Activated CD4-positive, alpha-beta T cell treated with anti-CD3 and anti-CD28 coated beads for 36 hours (primary cell): Measurements from ENCODE around the gene NCOA4. TPM values are rescaled to one million over a fixed set of nuclear protein-coding genes. Genes with fewer than 3 reads are reported as not detected.
A peak's percentile ranks its signal among the peaks of the same experiment; 100 is the strongest.
"Not testable (repeated sequence)": the region's sequence is repeated elsewhere in the genome, so short reads cannot be mapped to it uniquely, and the experiment has no call there.

Source experiments
- ATAC-seq: fragments of 200-7000 bp; cut with Tn5 transposase; one replicate; pipeline ENCODE4 v1.10.0; 2021; ENCODE audit warnings: mild to moderate bottlenecking, moderate library complexity
- CTCF ChIA-PET: fragments of 350-600 bp; sonication (Branson Sonifier 250); formaldehyde crosslinking; loops from one replicate; lab custom pipeline; 2021; ENCODE audit warnings: antibody characterized with exemption; lab: Charles Lee
- POLR2A ChIA-PET: fragments of 350-600 bp; sonication (Branson Sonifier 250); formaldehyde crosslinking; loops from one replicate; lab custom pipeline; 2021; ENCODE audit warnings: antibody characterized with exemption, inconsistent platforms; lab: Charles Lee
- DNase-seq: peaks from one replicate; pipeline ENCODE4 v3.0.0-alpha.2; 2020
- H3K27ac Mint-ChIP-seq: one replicate; pipeline ENCODE4 v1.8.0; 2021; ENCODE audit warnings: mixed read lengths
- H3K27me3 Mint-ChIP-seq: one replicate; pipeline ENCODE4 v1.8.0; 2021; ENCODE audit warnings: mixed read lengths
- H3K36me3 Mint-ChIP-seq: one replicate; pipeline ENCODE4 v1.8.0; 2021; ENCODE audit warnings: low read depth, mixed read lengths
- H3K4me1 Mint-ChIP-seq: one replicate; pipeline ENCODE4 v1.8.0; 2021; ENCODE audit warnings: mixed read lengths
- H3K4me3 Mint-ChIP-seq: one replicate; pipeline ENCODE4 v1.8.0; 2021; ENCODE audit warnings: mild to moderate bottlenecking, moderate library complexity, mixed read lengths
- H3K9me3 Mint-ChIP-seq: one replicate; pipeline ENCODE4 v1.8.0; 2021; ENCODE audit warnings: low read depth, mixed read lengths
- intact Hi-C, 2 experiments: fragments of 100-400 bp; cut with DNase I in 1 of 2; cut with micrococcal nuclease in 1 of 2; formaldehyde crosslinking; loops; one replicate each; pipeline versions ENCODE4 v1.14.2 to v1.15.1; 2022 to 2024; cut with DNase I, micrococcal nuclease
- total RNA-seq, 2 experiments: library from RNA; stranded (reverse); gene quantifications; one replicate each; pipeline ENCODE4 v1.2.3, GENCODE V29; 2021

Gene NCOA4
- total RNA-seq, 2 experiments from 2014 or later: 84.3 to 97.4 TPM

DNA sequence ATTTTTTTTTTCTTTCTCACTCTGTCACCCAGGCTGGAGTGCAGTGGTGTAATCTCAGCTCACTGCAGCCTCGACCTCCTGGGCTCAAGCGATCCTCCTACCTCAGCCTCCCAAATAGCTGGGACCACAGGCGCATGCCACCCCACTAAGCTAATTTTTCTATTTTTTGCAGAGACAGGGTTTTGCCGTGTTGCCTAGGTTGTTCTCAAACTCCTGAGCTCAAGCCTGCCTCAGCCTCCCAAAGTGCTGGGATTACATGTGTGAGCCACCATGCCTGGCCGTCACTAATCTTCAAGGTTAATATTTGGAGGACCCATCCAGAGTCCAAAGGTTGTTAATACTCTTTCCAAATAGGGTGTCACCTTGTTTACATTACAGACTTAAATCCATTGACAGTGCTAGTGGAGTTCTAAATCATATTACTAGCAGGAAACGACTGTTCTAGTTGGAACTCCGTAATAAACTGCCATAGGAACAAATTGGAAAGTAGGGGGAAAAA lies 28.2 kb downstream of the NCOA4 start:
- ChIA-PET CTCF (interaction anchor here (1.6 kb wide), 1 partner anchor 16 kb away, joined by 4 read pairs; no protein-coding TSS in a partner anchor), POLR2A (interaction anchor here (1.2 kb wide), 1 partner anchor 19 kb away, joined by 3 read pairs; no protein-coding TSS in a partner anchor)
- H3K9me3 Mint-ChIP-seq, intact Hi-C loops, ATAC-seq, H3K4me1 Mint-ChIP-seq, H3K27me3 Mint-ChIP-seq, DNase-seq, H3K27ac Mint-ChIP-seq, H3K4me3 Mint-ChIP-seq: not testable (repeated sequence)
- H3K36me3 Mint-ChIP-seq: peaks cover 49% of the 10 kb centered on the region

DNA sequence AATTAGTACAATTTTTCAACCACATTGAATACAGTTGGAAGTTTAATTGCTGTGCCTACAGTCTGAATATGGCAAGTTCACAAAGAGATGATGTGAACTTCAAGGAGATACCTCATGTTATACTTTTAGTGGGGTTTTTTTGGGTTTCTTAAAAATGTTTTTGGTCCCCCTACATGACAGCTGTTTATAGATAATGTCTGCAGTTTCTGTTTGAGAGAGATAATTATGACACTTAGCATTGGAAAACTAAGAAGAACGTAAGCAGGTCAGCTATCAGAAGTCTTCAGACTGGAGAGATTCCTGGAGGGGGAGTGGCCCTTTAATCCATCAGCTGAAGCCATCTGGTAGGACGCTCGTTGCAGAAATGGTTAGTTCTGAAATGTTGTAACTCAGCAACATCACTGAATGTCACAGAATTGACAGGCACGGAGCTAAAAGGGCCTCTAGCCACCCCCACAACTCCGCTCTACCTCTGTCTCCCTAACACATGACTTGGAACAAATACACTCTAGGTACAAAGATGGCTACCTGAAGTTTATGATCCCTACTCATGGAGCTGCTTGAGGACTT lies 29.2 kb downstream of the NCOA4 start:
- H3K4me1 Mint-ChIP-seq: no peaks in the 10 kb centered on the region
- H3K27me3 Mint-ChIP-seq: no peaks in the 10 kb centered on the region
- intact Hi-C loops: no loop called here
- H3K4me3 Mint-ChIP-seq: no peak overlapping the region
- DNase-seq (no peak), ATAC-seq (no peak)
- H3K36me3 Mint-ChIP-seq: peaks cover 45% of the 10 kb centered on the region
- POLR2A ChIA-PET: interaction anchor here (1.2 kb wide), 1 partner anchor 20 kb away, joined by 3 read pairs; no protein-coding TSS in a partner anchor
- peaks cover 3% of the 10 kb centered on the region for H3K9me3 Mint-ChIP-seq
- no peak overlapping the region for H3K27ac Mint-ChIP-seq
- CTCF ChIA-PET: interaction anchor here (0.6 to 1.6 kb wide), 2 partner anchors 16 to 17 kb away, joined by 3 to 4 read pairs; no protein-coding TSS in a partner anchor

DNA sequence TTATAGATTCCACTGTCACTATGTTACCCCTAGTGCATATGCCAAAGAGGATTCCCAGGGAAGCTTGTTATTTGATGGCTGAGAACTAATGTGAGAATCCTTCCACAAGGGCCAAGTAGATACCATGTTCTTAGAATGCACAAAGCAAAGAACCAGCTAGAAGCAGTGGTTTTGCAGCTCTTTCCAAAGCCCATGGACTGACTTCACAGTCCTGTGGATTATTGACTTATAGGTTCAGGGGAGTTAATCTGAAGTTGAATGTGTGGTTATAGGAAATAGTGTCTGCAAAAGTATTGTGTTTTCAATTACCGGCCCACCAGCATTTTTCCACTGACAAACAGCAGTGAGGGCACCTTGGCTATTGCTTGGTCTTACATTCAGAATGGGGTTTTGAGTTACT lies 29.9 kb downstream of the NCOA4 start:
- Mint-ChIP-seq H3K4me1 (no peaks in the 10 kb centered on the region), H3K27me3 (no peaks in the 10 kb centered on the region), H3K4me3 (no peak overlapping the region), H3K36me3 (peaks cover 45% of the 10 kb centered on the region), H3K9me3 (peaks cover 3% of the 10 kb centered on the region), H3K27ac (no peak overlapping the region)
- no peak for DNase-seq
- intact Hi-C loops: no loop called here
- POLR2A ChIA-PET: no interaction called here
- ATAC-seq: no peak
- CTCF ChIA-PET: no interaction called here

DNA sequence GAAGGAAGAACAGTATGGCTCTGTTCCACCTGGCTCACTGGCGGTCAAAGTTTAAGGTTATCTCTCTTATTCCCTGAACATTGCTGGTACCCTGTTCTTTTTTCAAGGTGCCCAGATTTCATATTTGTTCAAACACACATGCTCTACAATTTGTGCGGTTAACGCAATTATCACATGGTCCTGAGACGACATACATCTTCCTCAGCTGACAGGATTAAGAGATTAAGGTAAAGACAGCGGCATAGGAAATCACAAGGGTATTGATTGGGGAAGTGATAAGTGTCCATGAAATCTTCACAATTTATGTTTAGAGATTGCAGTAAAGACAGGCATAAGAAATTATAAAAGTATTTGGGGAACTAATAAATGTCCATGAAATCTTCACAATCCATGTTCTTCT lies 30.5 kb downstream of the NCOA4 start:
- CTCF ChIA-PET, H3K27ac Mint-ChIP-seq, H3K27me3 Mint-ChIP-seq, DNase-seq, H3K9me3 Mint-ChIP-seq, H3K4me1 Mint-ChIP-seq, POLR2A ChIA-PET, ATAC-seq, H3K4me3 Mint-ChIP-seq: not testable (repeated sequence)
- intact Hi-C loops: loop anchor here in 1 of 2 experiments (10.0 kb wide), 1 partner anchor 995 kb away; the partner anchor contains the start of gene ZNF22
- peaks cover 45% of the 10 kb centered on the region for H3K36me3 Mint-ChIP-seq

DNA sequence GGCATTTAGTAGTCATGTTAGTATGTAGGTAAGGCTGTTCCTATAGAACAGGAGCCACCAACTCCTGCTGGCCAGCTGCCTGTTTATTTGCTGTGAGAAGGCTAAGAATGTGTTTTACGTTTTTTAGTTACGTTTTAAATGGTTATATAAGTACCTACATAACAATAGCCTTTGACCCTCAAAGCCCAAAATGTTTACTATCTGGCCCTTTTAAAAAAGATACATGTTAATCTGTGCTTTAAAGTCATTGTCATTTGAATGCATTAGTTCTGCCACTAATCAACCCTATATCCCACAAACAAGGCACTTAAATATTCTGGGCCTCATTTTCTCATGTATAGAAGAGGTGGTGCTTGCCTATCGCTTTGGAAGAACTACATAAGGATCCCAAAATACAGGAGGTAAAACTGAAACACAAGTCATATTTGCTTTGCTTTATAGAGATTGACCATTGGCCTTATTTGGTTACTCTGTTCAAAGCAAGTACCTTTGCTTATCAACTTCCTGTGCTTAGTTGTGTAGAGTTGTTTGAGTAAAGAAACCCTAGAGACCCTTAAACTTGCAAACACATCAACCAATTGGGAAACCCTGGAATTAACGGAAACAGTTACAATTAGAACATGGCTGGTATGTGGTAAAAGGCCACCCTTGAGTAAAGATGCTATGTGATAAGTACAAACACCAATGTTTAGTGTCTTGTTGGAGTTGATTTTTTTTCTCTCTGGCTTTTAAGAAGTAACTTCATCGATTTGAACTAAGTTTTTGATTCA lies 32.2 kb downstream of the NCOA4 start:
- DNase-seq: no peak
- Mint-ChIP-seq H3K27me3 (no peaks in the 10 kb centered on the region), H3K36me3 (peaks cover 42% of the 10 kb centered on the region), H3K4me1 (no peaks in the 10 kb centered on the region), H3K4me3 (no peak overlapping the region), H3K27ac (no peak overlapping the region), H3K9me3 (peaks cover 3% of the 10 kb centered on the region)
- no peak for ATAC-seq
- intact Hi-C loops: loop anchor here in 1 of 2 experiments (10.0 kb wide), 1 partner anchor 993 kb away; the partner anchor contains the start of gene ZNF22
- POLR2A ChIA-PET: no interaction called here
- CTCF ChIA-PET: no interaction called here

DNA sequence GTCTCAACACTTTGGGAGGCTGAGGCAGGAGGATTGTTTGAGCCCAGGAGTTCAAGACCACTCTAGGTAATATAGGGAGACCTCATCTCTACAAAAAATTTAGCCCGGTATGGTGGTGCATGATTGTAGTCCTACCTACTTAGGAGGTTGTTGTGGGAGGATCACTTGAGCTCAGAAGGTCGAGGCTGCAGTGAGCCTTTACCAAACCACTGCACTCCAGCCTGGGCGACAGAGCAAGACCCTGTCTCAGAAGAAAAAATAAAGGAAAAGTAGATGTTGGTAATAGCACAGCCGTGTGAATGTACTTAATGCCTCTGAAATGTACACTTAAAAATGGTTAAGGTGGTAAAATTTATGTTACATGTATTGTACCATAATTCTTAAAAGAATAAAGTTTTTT lies 32.9 kb downstream of the NCOA4 start:
- Mint-ChIP-seq H3K9me3 (peaks cover 3% of the 10 kb centered on the region), H3K4me3 (no peak overlapping the region), H3K36me3 (peaks cover 47% of the 10 kb centered on the region), H3K4me1 (no peaks in the 10 kb centered on the region), H3K27me3 (no peaks in the 10 kb centered on the region), H3K27ac (no peak overlapping the region)
- CTCF ChIA-PET: no interaction called here
- ATAC-seq (no peak), DNase-seq (no peak)
- POLR2A ChIA-PET: no interaction called here
- intact Hi-C loops: loop anchor here in 1 of 2 experiments (10.0 kb wide), 1 partner anchor 993 kb away; the partner anchor contains the start of gene ZNF22

DNA sequence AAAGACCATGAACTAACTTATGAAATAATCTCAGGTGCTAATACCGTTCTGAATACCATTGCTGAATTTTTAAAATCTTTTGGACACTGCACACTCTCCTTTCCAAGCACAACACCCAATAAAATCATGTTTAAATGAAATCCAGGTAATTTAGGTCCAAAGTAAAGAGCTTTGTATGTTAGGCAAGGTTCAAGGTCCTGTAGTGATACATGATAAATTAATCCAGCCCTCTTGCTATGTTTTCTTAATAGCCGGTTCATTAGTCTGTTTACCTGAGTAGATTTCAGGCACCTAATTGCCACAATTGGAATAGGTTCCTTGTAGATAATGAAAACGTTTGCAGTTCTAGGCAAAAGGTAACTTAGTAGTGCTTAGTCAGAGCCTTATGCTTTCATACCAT lies 44.8 kb downstream of the NCOA4 start:
- H3K27me3 Mint-ChIP-seq, intact Hi-C loops, ATAC-seq, H3K27ac Mint-ChIP-seq, H3K9me3 Mint-ChIP-seq, H3K4me1 Mint-ChIP-seq, H3K4me3 Mint-ChIP-seq, CTCF ChIA-PET, DNase-seq, POLR2A ChIA-PET: not testable (repeated sequence)
- H3K36me3 Mint-ChIP-seq: peaks cover 15% of the 10 kb centered on the region

DNA sequence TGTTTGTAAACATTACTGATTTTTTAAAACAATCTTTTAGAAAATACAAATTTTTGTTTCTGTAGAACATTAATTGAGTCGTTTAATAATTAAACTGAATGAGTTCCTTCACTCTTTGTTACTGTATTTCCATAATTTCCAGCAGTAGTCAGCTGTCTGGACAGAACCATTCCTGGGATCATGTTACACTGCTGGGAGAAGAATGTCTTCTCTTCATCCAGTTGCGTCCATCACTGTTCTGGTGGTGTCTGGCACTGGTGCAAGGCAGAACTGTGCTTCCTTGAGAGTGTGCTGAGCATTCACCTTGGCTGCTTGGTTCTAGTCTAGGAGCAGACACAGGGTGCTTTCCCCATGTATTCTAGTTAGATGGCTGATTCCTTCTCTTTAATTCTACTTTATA lies 46.0 kb downstream of the NCOA4 start:
- CTCF ChIA-PET, H3K9me3 Mint-ChIP-seq, H3K4me1 Mint-ChIP-seq, ATAC-seq, H3K27me3 Mint-ChIP-seq, POLR2A ChIA-PET, DNase-seq, H3K4me3 Mint-ChIP-seq, H3K27ac Mint-ChIP-seq: not testable (repeated sequence)
- intact Hi-C loops: loop anchor here in 1 of 2 experiments (5.0 kb wide), 1 partner anchor 43 kb away; no protein-coding TSS in a partner anchor
- peaks cover 14% of the 10 kb centered on the region for H3K36me3 Mint-ChIP-seq

DNA sequence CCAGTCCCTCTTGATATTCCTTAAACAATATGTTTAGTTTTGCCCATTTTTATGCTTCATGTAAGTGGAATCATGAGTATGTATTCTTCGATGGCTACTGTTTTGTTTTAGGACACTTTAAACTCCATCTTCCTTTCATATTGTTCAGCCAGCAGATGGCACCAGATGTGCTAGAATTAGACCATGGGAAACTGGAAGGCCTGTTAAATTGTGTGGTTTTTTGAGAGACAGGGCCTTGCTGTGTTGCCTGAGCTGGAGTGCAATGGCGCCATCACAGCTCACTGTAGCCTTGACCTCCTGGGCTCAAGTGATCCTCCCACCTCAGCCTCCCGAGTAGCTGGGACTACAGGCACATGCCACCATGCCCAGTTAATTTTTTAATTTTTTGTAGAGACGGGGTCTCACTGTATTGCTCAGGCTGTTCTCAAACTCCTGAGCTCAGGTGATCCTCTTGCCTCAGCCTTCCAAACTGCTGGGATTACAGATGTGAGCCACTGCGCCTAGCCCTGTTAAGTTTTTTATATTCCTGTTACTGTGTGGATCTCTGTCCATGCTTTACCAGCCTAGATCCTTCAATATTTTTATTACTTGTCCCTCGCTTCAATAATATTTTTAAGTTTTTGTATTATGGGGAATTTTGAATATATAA lies 46.8 kb downstream of the NCOA4 start:
- POLR2A ChIA-PET, CTCF ChIA-PET, H3K4me3 Mint-ChIP-seq, H3K4me1 Mint-ChIP-seq, H3K9me3 Mint-ChIP-seq, H3K27me3 Mint-ChIP-seq: not testable (repeated sequence)
- DNase-seq (peak; percentile 54), ATAC-seq (peak; percentile 84)
- Mint-ChIP-seq H3K36me3 (peaks cover 17% of the 10 kb centered on the region), H3K27ac (peak overlapping the region; percentile 51)
- intact Hi-C loops: loop anchor here in 1 of 2 experiments (5.0 kb wide), 1 partner anchor 44 kb away; no protein-coding TSS in a partner anchor

DNA sequence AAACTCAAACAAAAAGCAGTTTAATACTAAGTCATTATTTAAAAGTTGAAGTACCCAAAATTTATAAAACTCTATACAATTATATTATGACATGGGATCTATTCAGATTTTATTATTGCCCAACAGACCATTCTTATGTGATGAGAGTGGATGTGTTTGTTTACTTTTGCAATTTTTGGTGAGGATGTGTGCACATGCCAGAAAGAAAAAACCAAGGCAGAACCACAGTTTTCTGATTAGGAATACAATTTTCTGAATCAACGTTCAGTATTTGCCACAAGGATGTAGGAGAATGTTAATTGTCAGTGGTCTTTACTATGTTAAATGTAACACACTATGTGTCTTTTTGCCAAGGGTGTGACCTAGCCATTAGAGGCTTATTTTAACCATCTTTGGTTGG lies 49.1 kb downstream of the NCOA4 start:
- H3K9me3 Mint-ChIP-seq, H3K4me3 Mint-ChIP-seq, ATAC-seq, DNase-seq, H3K4me1 Mint-ChIP-seq, H3K27ac Mint-ChIP-seq, CTCF ChIA-PET, POLR2A ChIA-PET, H3K27me3 Mint-ChIP-seq: not testable (repeated sequence)
- intact Hi-C loops: loop anchor here in 1 of 2 experiments (5.0 kb wide), 1 partner anchor 46 kb away; no protein-coding TSS in a partner anchor
- H3K36me3 Mint-ChIP-seq: peaks cover 14% of the 10 kb centered on the region

DNA sequence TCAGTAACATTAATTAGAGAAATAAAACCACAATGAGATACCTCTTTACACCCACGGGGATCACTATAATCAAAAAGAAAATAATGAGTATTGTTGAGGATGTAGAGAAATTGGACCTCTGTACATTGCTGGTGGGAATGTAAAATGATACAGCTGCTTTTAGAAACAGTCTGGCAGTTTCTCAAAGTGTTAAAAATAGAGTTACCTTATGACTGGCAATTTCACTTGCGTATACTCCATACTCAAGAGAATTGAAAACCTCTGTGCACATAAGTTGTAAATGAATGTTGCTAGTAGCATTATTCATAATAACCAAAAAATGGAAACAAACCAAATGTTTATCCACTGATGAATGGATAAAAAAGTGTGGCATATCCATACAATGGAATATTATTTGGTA lies 51.9 kb downstream of the NCOA4 start:
- H3K27me3 Mint-ChIP-seq, H3K27ac Mint-ChIP-seq, CTCF ChIA-PET, DNase-seq, POLR2A ChIA-PET, H3K9me3 Mint-ChIP-seq, intact Hi-C loops, H3K4me3 Mint-ChIP-seq: not testable (repeated sequence)
- peaks cover 15% of the 10 kb centered on the region for H3K36me3 Mint-ChIP-seq
- peaks cover 16% of the 10 kb centered on the region for H3K4me1 Mint-ChIP-seq
- peak; percentile 61 for ATAC-seq
